Coronary artery (tissue), 2 donors: ENCODE measurements around the gene ITGB3.

ENCODE experiments used
- DNase-seq: peaks from one replicate; pipeline ENCODE4 v3.0.0-alpha.2; 2017; ENCODE audit warnings: low spot score
- H3K27ac ChIP-seq, 2 donors: fragments of 200-600 bp; sonication (generic); one replicate each; pipeline ENCODE4 v1.5.1; 2016 to 2019
- H3K4me3 ChIP-seq: fragments of 200-600 bp; sonication (generic); 2 replicates; pipeline ENCODE4 v1.5.1; 2016; ENCODE audit warnings: mild to moderate bottlenecking, moderate library complexity
- TF ChIP-seq, protein P1 (sequence below): fragments of 200-600 bp; sonication (generic); IDR thresholded peaks from one replicate; pipeline ENCODE4 v1.5.1; 2019; ENCODE audit warnings: antibody characterized with exemption

The ITGB3 gene

DNA sequence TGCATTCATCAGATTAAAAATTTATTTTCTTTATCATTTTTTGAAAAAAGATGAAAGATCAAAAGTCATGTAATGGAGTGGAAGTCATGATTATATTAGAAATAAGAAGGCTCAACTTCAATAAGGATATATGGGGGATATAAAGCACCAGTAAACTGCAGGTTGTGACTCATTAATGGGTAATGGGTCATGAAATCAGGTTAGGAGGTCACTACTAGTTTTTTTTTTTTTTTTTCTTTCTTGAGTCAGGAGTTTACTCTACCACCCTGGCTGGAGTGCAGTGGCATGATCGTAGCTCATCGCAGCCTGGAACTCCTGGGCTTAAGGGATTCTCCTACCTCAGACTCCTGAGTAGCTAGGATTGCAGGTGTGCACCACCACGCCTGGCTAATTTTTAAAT, 84.4 kb downstream of the ITGB3 start:
- no peak for DNase-seq
- Histone ChIP-seq H3K4me3 (no peak overlapping the region), H3K27ac (no peak overlapping the region)
- TF ChIP-seq, protein P1, sequence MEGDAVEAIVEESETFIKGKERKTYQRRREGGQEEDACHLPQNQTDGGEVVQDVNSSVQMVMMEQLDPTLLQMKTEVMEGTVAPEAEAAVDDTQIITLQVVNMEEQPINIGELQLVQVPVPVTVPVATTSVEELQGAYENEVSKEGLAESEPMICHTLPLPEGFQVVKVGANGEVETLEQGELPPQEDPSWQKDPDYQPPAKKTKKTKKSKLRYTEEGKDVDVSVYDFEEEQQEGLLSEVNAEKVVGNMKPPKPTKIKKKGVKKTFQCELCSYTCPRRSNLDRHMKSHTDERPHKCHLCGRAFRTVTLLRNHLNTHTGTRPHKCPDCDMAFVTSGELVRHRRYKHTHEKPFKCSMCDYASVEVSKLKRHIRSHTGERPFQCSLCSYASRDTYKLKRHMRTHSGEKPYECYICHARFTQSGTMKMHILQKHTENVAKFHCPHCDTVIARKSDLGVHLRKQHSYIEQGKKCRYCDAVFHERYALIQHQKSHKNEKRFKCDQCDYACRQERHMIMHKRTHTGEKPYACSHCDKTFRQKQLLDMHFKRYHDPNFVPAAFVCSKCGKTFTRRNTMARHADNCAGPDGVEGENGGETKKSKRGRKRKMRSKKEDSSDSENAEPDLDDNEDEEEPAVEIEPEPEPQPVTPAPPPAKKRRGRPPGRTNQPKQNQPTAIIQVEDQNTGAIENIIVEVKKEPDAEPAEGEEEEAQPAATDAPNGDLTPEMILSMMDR = no peak

DNA sequence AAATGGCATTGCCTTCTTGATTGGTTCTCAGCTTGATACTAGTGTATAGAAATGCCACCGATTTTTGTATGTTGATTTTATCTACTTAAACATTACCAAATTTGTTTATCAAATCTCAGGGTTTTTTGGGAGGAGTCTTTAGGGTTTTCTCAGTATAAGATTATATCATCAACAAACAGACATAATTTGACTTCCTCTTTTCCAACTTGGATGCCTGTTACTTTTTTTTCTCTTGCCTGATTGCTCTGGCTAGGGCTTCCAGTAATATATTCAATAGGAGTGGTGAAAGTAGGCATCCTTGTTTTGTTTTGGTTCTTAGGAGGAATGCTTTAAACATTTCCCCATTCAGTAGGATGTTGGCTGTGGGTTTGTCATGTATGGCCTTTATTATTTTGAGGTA, 99.2 kb downstream of the ITGB3 start:
- Histone ChIP-seq H3K27ac (no peak overlapping the region), H3K4me3 (no peak overlapping the region)
- TF ChIP-seq, protein P1 = no peak
- no peak for DNase-seq

DNA sequence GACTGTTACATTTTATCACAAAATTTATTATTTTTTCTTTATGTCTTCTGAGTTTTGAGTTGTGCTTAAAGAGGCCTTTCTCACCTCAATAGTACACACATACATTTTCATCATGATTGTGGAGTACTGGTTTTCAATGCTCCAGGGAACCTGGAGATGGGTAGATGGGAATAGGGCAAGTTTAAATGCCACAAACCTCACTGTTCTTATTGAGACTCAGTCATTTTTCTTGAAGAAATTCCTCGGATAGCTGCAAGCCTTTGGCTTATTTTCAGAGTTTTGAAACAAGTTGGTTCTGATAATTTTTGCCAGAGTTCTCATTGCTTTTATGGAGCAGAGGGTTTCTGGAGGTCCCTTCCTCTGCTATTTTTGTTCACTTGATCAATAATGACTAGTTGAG, 105.0 kb downstream of the ITGB3 start:
- Histone ChIP-seq H3K4me3 (no peak overlapping the region), H3K27ac (no peak overlapping the region)
- TF ChIP-seq, protein P1 = no peak
- no peak for DNase-seq
